Measurements from ENCODE around the gene OR5H1. TPM values are rescaled to one million over a fixed set of nuclear protein-coding genes. Genes with fewer than 3 reads are reported as not detected.

The OR5H1 gene
- total and polyA plus RNA-seq, 9 of the 15 experiments (the other 6 are each of a cell fraction or from before 2014, with no cell fraction given) = not detected

- no peak overlapping the region for H3K9ac ChIP-seq (ENCODE audit: insufficient read depth in 1 of 2, low read depth in 2 of 2, low read length in 2 of 2)
- no peak overlapping the region for H2AFZ ChIP-seq (ENCODE audit: low read depth, low read length)
- TF ChIP-seq ZNF232 (CRISPR knock-in tag; IDR thresholded peaks at IDR 0.05) = no peak
- no peak for TF ChIP-seq ZBTB33 (CRISPR knock-in tag; IDR thresholded peaks at IDR 0.05)
- no peak for TF ChIP-seq MAX (CRISPR knock-in tag; IDR thresholded peaks at IDR 0.05)
- no peak for TF ChIP-seq MCM5 (IDR thresholded peaks at IDR 0.05; ENCODE audit: low read depth)
- TF ChIP-seq CGGBP1 (CRISPR knock-in tag; IDR thresholded peaks at IDR 0.05) = no peak
- TF ChIP-seq WHSC1 (IDR thresholded peaks at IDR 0.05; ENCODE audit: low read length) = no peak
- TF ChIP-seq RHOXF2B (CRISPR knock-in tag; conservative IDR thresholded peaks at IDR 0.05) = no peak
- no peak for TF ChIP-seq GATAD2A (IDR thresholded peaks at IDR 0.05)
- no peak for TF ChIP-seq NCOR1 (IDR thresholded peaks at IDR 0.05)
- no peak for TF ChIP-seq FOS (IDR thresholded peaks at IDR 0.05; ENCODE audit: extremely low read depth, insufficient read length)
- no peak for TF ChIP-seq FOXM1 (IDR thresholded peaks at IDR 0.05; ENCODE audit: low read depth)
- TF ChIP-seq FOXM1 (CRISPR knock-in tag; IDR thresholded peaks at IDR 0.05; ENCODE audit: low read depth) = no peak
- no peak for TF ChIP-seq ETS2 (tag; IDR thresholded peaks at IDR 0.05; ENCODE audit: borderline replicate concordance, poor library complexity, severe bottlenecking)
- TF ChIP-seq, protein P1, sequence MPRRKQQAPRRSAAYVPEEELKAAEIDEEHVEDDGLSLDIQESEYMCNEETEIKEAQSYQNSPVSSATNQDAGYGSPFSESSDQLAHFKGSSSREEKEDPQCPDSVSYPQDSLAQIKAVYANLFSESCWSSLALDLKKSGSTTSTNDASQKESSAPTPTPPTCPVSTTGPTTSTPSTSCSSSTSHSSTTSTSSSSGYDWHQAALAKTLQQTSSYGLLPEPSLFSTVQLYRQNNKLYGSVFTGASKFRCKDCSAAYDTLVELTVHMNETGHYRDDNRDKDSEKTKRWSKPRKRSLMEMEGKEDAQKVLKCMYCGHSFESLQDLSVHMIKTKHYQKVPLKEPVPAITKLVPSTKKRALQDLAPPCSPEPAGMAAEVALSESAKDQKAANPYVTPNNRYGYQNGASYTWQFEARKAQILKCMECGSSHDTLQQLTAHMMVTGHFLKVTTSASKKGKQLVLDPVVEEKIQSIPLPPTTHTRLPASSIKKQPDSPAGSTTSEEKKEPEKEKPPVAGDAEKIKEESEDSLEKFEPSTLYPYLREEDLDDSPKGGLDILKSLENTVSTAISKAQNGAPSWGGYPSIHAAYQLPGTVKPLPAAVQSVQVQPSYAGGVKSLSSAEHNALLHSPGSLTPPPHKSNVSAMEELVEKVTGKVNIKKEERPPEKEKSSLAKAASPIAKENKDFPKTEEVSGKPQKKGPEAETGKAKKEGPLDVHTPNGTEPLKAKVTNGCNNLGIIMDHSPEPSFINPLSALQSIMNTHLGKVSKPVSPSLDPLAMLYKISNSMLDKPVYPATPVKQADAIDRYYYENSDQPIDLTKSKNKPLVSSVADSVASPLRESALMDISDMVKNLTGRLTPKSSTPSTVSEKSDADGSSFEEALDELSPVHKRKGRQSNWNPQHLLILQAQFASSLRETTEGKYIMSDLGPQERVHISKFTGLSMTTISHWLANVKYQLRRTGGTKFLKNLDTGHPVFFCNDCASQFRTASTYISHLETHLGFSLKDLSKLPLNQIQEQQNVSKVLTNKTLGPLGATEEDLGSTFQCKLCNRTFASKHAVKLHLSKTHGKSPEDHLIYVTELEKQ (CRISPR knock-in tag; IDR thresholded peaks at IDR 0.05) = no peak
- no peak for TF ChIP-seq TAL1 (IDR thresholded peaks at IDR 0.05)
- no peak for TF ChIP-seq TEAD4 (IDR thresholded peaks at IDR 0.05; ENCODE audit: low read length)
- TF ChIP-seq TEAD4 (CRISPR knock-in tag; IDR thresholded peaks at IDR 0.05; ENCODE audit: borderline replicate concordance) = no peak
- TF ChIP-seq ZNF511 (CRISPR knock-in tag; IDR thresholded peaks at IDR 0.05) = no peak
- no peak for TF ChIP-seq DMBX1 (CRISPR knock-in tag; IDR thresholded peaks at IDR 0.05; ENCODE audit: borderline replicate concordance)
- in situ Hi-C loops (cut with MboI) = no loop called here
- H3K36me3 ChIP-seq (ENCODE audit: control insufficient read depth, insufficient read depth, low read length) = no peaks in the 10 kb centered on the region
- BruUV-seq (replicated peaks) = no TSS peak
- H3K9me1 ChIP-seq (ENCODE audit: control insufficient read depth, insufficient read depth, low read length) = no peaks in the 10 kb centered on the region
- H3K4me3 ChIP-seq = no peak overlapping the region
- no peak for FAIRE-seq
- ChIA-PET CTCF (ENCODE audit: low intra/inter-chr PET ratio) (no interaction called here), POLR2A (no interaction called here)
- WGBS (ENCODE audit: insufficient coverage, low coverage, missing lambda C conversion rate) = 0% methylated on average over 1 of the region's 1 CpG
- H3K27ac ChIP-seq (ENCODE audit: extremely low read depth, low read depth, low read length) = no peak overlapping the region
- H3K27me3 ChIP-seq (ENCODE audit: control insufficient read depth in 2 of 2, insufficient read depth in 2 of 2, low read length in 2 of 2) = no peaks in the 10 kb centered on the region
- H3K9me3 ChIP-seq (replicated peaks; ENCODE audit: control insufficient read depth, insufficient read depth, low read depth, low read length) = no peaks in the 10 kb centered on the region
- H3K4me2 ChIP-seq (ENCODE audit: insufficient read depth, low read length) = no peak overlapping the region
- no peaks in the 10 kb centered on the region for H3K4me1 ChIP-seq (replicated peaks in 1 of 2; ENCODE audit: control insufficient read depth in 2 of 2, insufficient read depth in 2 of 2, low read length in 2 of 2)
- intact Hi-C loops (cut with micrococcal nuclease) = no loop called here
- ATAC-seq = no peak
- no peaks in the 10 kb centered on the region for H3K79me2 ChIP-seq (ENCODE audit: control insufficient read depth, insufficient read depth, low read length)
- no peaks in the 10 kb centered on the region for H4K20me1 ChIP-seq (replicated peaks; ENCODE audit: control insufficient read depth, insufficient read depth, low read length)
- DNase-seq (ENCODE audit: extremely low read depth in 1 of 4, low spot score in 3 of 4) = no peak
Observed at GRCh38 chr3:98108162-98108561, 22.4 kb upstream of the OR5H1 start.
